ENCODE results near the gene ATP5PD. TPM values are rescaled to one million over a fixed set of nuclear protein-coding genes. Genes with fewer than 3 reads are reported as not detected.
A peak's percentile ranks its signal among the peaks of the same experiment; 100 is the strongest.

The ATP5PD gene
- total RNA-seq, 1 experiment from 2014 or later, result 344 TPM

- H3K36me3 Mint-ChIP-seq (ENCODE audit: insufficient read depth in 1 of 3, low read depth in 3 of 3), result no peaks in the 10 kb centered on the region
- Histone ChIP-seq H3K23me2 (ENCODE audit: insufficient read length, low read depth, low read length, poor library complexity, severe bottlenecking) (no peaks in the 10 kb centered on the region), H3K4me1 (ENCODE audit: insufficient read depth, low read length) (no peaks in the 10 kb centered on the region; the same call in 1 of the 2 replicates), H2BK5ac (ENCODE audit: insufficient read length, low read length) (no peak overlapping the region), H2BK15ac (ENCODE audit: low read depth, low read length) (no peak overlapping the region), H2BK12ac (ENCODE audit: insufficient read length, low read depth, low read length) (no peak overlapping the region), H4K8ac (replicated peaks; ENCODE audit: insufficient read length, low read depth, low read length) (no peak overlapping the region), H3K4ac (ENCODE audit: low read depth, low read length) (no peak overlapping the region), H4K5ac (ENCODE audit: insufficient read length, low read depth, low read length) (no peak overlapping the region), H3K79me1 (ENCODE audit: insufficient read depth, low read depth, low read length, poor library complexity, severe bottlenecking) (no peaks in the 10 kb centered on the region), H3K27ac (ENCODE audit: insufficient read length, low read depth, low read length) (no peak overlapping the region), H4K91ac (ENCODE audit: insufficient read length, low read depth, low read length) (no peak overlapping the region), H3K56ac (ENCODE audit: insufficient read length, low read depth, low read length) (no peak overlapping the region), H2AFZ (ENCODE audit: low read length) (no peak overlapping the region), H3K79me2 (ENCODE audit: insufficient read depth, low read length) (no peaks in the 10 kb centered on the region), H3K23ac (ENCODE audit: insufficient read length, low read depth, low read length) (no peak overlapping the region), H2BK120ac (ENCODE audit: low read depth, low read length, poor library complexity, severe bottlenecking) (no peak overlapping the region), H3K18ac (ENCODE audit: insufficient read length, low read depth, low read length) (no peak overlapping the region), H3K4me2 (ENCODE audit: insufficient read depth, insufficient read length, low read length) (no peak overlapping the region), H2BK20ac (ENCODE audit: low read depth, low read length, poor library complexity, severe bottlenecking) (no peak overlapping the region), H4K20me1 (ENCODE audit: control insufficient read depth, insufficient read depth, insufficient read length) (no peaks in the 10 kb centered on the region), H3K14ac (ENCODE audit: insufficient read depth, low read length) (no peak overlapping the region; the same call in 1 of the 2 replicates), H2AK5ac (ENCODE audit: insufficient read length, low read length) (no peak overlapping the region), H3K9me3 (ENCODE audit: control insufficient read depth, low read depth, low read length) (no peaks in the 10 kb centered on the region), H3K9ac (ENCODE audit: extremely low read depth, insufficient read length, low read length) (no peak overlapping the region), H3K27me3 (ENCODE audit: insufficient read depth, low read length) (no peaks in the 10 kb centered on the region), H3T11ph (ENCODE audit: low read length) (no peak overlapping the region)
- DNase-seq, result peak; percentile 63
- no peak overlapping the region for H3K4me3 Mint-ChIP-seq
- no CpG with 5 or more reads among the region's 30 CpGs for WGBS (ENCODE audit: extremely low coverage, insufficient read length, low lambda C conversion rate)
- H3K27me3 Mint-ChIP-seq (ENCODE audit: low read depth), result no peaks in the 10 kb centered on the region; the same call in 1 of the 2 replicates
- no peak overlapping the region for H3K27ac Mint-ChIP-seq
- H3K9me3 Mint-ChIP-seq, result no peaks in the 10 kb centered on the region; a peak in 1 of 5 replicates
- no peak for TF ChIP-seq CTCF (conservative IDR thresholded peaks at IDR 0.05)
- H3K4me1 Mint-ChIP-seq, result peaks cover 22 to 26% of the 10 kb centered on the region in 2 experiments
These were observed 30.3 kb upstream of the ATP5PD start for GRCh38 chr17:75077072-75077495.
